ENCODE data around the gene BMP2K.
"Not testable (repeated sequence)": the region's sequence is repeated elsewhere in the genome, so short reads cannot be mapped to it uniquely, and the experiment has no call there.

BMP2K gene

DNA sequence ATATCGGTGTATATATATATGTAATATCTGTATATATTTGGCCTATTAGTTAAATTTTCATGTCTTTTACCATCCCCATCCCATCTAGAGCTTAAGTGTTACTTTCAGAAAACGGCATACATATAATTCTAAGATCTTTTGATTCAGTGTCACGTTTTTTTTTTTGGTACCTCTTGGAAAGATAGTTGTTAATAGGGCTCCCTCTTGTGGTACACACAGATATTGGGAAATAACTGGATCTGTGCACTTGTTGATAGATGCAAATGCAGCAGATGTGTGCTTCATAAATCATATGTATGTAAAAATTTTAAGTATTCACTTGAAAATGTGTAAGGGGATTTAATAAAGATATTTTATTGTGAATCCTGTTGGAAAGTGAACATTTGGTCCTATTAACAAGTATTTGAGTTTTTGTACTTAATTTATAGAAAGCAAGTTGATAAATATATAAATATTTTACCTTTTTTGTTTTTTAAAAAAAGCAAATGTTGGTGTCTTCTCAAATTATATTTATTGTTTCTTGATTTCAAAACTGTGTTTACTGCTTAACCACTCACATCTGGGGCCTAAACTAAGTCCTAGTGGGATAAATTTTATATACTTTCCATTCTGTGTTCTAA, 88.4 kb downstream of the BMP2K start:
- DNase-seq (ENCODE audit: low read depth) = peak; percentile 81

DNA sequence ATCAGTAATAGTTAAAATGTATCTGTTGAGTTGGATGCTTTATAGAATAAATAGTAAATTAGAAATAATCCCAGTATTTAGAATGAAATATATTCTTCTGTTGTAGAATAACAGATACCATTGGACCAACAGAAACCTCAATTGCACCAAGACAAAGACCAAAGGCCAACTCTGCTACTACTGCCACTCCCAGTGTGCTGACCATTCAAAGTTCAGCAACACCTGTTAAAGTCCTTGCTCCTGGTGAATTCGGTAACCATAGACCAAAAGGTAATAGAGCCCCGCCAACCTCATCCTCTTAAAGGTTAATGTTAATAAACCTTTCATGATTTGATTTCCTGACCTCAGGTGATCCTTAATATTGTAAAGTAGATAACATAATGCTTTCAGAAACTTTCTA, 89.3 kb downstream of the BMP2K start:
- DNase-seq (ENCODE audit: low read depth) = no peak

DNA sequence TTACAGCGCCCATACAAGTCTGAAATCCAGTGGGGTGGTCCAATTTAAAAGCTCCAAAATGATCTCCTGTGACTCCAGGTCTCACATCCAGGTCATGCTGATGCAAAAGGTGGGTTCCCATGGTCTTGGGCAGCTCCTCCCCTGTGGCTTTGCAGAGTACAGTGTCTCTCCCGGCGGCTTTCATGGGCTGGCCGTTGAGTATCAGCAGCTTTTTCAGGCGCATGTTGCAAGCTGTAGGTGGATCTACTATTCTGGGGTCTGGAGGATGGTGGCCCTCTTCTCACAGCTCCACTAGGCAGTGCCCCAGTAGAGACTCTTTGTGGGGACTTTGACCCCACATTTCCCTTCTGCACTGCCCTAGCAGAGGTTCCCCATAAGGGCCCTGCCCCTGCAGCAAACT, 92.6 kb downstream of the BMP2K start:
- DNase-seq (ENCODE audit: low read depth) = not testable (repeated sequence)

DNA sequence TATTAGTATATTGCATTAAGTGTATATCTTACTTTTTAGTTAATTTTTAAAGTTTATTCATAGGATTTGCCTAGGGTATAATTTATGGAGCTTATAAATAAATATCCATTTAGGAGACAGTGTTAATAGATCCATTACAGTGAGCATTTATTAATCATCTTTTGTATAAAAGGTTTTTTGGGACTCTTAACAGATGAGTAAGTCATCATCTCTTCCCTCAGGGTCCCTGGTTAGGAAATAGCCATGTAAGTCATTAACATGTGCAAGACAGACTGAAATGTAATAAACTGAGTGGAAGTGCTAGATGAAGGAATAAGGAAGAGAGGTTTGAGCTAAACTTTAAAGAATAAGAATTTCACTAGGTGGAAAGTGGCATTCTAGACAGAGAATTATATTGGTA, 93.9 kb downstream of the BMP2K start:
- DNase-seq (ENCODE audit: low read depth) = no peak

GRCh38 chr4:78876568-78877320, 100.6 kb downstream of the BMP2K start:
- DNase-seq (ENCODE audit: low read depth) = peak; percentile 42

DNA sequence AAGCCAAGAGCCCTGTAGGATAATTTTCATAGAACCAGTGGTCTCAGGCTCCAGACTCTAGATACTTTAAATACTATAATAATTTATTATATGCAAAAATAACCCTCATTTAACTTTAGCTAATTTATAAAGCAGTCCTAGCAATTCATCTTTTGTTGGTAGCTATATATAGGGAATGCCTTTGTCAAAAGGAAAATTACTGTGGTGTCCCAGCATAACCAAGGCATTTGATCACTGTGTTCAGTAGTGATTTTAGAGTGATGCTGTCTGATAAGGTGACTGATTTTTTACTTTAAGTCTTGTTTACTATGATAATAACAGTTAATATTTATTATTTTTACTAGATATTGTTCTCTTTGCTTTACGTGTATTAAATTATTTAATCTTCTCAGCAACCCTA, 101.9 kb downstream of the BMP2K start:
- no peak for DNase-seq (ENCODE audit: low read depth)

- DNase-seq (ENCODE audit: low read depth) = no peak
These were observed 104.8 kb downstream of the BMP2K start for GRCh38 chr4:78880874-78881492.

DNA sequence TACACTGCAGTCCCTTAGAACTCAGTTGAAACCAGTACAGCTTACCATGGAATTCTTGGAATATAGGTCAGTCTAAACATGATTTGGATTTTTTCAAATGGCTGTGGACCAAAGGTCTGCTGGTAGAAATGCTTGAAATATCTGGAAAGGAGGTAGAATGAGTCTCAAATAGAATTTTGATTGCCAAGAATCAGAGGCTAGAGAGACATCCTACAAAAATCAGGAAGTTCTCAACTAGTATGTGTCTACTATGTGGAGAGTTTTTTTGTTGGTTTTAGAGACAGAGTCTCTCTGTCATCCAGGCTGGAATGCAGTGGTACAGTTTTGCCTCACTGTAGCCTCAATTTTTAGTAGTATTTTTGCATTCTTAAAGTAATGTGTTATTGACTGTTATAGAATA, 109.4 kb downstream of the BMP2K start:
- DNase-seq (ENCODE audit: low read depth) = no peak

- no peak for DNase-seq (ENCODE audit: low read depth)
These were observed 113.8 kb downstream of the BMP2K start for GRCh38 chr4:78889955-78890354.

DNA sequence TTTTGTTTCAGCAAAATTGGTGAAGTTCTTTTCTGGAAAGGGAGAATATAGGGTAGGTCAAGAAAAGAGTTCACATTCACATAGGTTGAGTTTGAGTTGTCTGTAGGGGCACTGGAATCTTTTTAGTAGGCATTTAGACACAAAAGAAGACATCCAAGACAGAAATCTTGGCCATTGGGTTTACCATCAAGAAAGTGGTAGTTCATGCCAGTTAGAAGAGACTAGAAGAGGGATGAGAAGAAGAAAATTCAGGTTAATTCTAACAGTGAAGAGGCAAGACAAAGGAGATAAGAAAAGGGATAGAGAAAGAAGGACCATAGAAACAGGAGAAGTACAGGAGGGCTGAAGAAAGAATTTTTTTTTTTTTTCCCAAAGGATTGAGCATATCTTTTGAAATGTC, 123.2 kb downstream of the BMP2K start:
- no peak for DNase-seq (ENCODE audit: low read depth)

DNA sequence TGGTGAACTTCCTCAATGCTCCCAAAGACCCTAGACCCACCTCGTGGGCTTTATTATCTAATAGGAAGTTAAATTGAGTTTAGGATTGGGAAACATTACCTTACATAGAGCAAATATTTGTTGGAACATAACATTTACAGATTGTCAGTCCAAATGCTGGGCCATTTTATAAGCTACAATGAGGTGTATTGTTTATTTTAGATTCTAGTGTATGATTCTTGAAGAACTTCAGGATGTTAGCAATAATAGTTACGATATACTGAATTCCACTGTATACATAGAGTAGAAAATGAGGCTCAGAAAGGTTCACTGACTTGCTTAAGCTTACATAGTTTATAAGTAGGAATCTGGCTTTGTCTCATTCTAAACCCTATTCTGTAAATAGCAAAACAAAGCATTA, 125.7 kb downstream of the BMP2K start:
- peak; percentile 17 for DNase-seq (ENCODE audit: low read depth)

DNA sequence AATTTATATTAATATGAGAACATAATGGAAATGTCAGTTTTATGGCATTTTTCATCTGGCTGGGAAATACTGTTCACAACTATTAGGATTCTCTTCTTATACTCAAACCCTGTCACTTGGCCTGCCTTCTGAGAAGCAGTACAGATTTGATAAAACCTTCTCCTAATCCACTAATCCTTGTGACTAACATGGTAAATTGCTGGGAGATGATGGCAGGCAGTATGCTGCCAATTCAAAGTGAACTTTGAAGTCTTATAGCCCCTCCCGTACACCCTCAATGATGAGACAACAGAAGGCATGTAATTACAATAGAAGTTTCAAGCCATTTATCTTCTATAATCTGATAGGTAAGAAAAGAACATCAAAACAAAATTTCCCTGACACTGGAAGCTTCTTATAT, 126.1 kb downstream of the BMP2K start:
- peak; percentile 61 for DNase-seq (ENCODE audit: low read depth)

- DNase-seq (ENCODE audit: low read depth) = no peak
These were observed 128.0 kb downstream of the BMP2K start for GRCh38 chr4:78904143-78904542.

DNA sequence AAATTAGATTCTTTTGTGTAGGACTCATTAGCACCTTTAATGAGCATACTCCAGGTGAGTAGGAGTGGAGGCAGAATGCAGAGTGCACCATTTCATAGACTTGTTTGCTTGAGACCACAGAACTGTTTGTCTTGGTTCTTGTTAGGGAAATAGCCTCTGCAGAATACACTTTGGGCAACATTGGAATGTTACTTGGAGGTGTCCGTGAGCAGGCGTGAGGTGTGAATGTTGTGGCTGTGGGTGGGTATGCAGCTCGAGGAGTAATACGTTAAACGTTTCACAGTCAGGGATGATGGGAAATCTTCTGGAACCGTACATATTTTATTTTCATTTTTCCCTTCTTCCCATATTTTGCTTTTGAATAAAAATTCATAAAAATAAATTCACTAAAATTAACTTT, 131.5 kb downstream of the BMP2K start:
- DNase-seq (ENCODE audit: low read depth) = no peak

GRCh38 chr4:78908974-78909373, 132.8 kb downstream of the BMP2K start:
- not testable (repeated sequence) for DNase-seq (ENCODE audit: low read depth)

DNA sequence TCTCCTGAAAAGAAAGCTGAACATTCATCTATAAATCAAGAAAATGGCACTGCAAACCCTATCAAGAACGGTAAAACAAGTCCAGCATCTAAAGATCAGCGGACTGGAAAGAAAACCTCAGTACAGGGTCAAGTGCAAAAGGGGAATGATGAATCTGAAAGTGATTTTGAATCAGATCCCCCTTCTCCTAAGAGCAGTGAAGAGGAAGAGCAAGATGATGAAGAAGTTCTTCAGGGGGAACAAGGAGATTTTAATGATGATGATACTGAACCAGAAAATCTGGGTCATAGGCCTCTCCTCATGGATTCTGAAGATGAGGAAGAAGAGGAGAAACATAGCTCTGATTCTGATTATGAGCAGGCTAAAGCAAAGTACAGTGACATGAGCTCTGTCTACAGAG, 134.5 kb downstream of the BMP2K start:
- no peak for DNase-seq (ENCODE audit: low read depth)

GRCh38 chr4:78922207-78922606, 146.1 kb downstream of the BMP2K start:
- peak; percentile 68 for DNase-seq (ENCODE audit: low read depth)

DNA sequence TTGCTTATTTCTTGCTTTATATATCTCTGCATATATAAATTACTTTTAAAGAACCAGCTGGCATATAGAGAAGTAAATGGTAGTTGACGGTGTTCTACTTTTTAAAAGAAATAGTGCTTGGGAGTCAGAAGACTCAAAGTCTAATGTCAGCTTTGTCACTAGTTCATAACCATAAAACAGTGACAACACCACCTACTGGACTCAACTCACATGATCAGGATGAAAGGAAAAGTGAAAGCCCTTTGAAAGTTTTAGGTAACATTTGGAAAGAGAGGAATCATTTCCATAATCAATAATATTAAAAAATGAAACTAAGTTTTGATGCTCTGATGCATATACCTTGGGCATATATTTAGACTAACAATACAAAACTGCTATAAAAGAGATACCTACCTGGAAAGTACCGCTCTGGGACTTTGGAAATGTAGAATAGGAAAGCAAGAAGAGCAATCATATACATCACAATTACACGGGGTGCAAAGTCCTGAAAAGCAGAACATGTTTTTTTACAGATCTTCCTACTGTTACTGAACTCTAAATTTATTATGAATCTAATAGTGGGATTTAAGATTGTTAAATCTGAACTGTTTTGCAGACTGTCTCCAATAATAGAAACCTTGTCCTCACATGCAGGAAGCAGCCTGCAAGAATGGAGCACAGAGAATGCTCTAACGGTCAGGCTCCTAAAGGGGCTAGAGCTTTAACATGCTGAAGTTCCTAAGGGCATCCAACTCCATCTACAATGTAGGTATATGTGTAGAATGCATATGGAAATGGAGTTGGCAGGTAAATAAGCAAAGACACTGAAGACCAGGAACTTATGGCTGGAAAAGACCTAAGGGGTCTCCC, 147.5 kb downstream of the BMP2K start:
- no peak for DNase-seq (ENCODE audit: low read depth)

DNA sequence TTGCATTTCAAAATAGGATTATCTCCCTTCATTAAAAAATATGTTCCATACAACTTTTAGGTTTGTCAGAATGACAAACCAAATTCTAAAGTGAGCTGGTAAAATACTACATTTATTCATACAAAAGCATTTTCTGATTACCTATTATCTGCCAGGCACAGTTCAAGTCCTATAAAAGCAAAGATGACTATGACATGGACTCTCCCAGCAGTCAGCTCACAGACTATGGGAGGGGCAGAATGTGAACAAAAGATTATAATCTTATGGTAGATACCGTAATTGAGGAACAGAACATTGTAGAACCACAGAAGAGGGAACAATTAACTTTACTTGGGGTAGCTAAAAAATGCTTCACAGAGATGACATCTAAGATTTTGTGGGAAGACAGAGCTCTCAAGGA, 150.7 kb downstream of the BMP2K start:
- DNase-seq (ENCODE audit: low read depth) = no peak

- DNase-seq (ENCODE audit: low read depth) = no peak
These were observed 152.7 kb downstream of the BMP2K start for GRCh38 chr4:78928835-78929234.

DNA sequence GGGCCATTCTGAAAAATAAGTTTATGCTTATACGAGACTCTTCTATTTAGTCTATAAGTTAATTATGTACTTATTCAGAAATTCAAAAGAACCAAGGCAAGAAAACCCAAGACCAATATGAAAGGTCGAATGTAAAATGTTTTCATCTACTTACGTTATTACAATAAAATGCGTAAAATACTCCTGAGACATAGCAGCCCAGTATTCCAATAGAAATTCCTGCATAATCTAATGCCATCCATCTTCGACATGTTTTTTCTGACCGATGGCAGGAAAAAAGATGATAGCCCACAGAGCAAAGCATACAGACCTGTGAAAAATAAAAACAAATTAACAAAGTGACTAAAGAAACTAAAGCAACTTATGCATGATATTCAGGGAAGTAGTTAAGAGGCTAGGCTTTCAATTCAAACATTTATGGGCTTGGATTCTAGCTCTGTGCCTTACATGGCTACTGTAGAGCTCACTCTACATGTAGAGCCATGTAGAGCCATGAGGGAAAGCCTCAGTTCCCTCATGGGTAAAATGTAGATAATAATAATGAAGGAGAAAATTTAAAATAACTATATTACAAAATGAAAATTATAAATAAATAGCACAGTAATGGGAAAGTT, 154.0 kb downstream of the BMP2K start:
- DNase-seq (ENCODE audit: low read depth) = no peak

GRCh38 chr4:78936989-78937388, 160.8 kb downstream of the BMP2K start:
- DNase-seq (ENCODE audit: low read depth) = no peak

Measured in iris pigment epithelial cell (primary cell).